B cell (primary cell): Measurements from ENCODE around the gene PARD3. TPM values are rescaled to one million over a fixed set of nuclear protein-coding genes. Genes with fewer than 3 reads are reported as not detected.

Source experiments
- ATAC-seq: fragments of 200-7000 bp; cut with Tn5 transposase; one replicate; pipeline ENCODE4 v1.10.0; 2021; ENCODE audit warnings: low read depth, mild to moderate bottlenecking, moderate number of reproducible peaks, moderate library complexity
- CTCF ChIA-PET: fragments of 350-600 bp; sonication (Branson Sonifier 250); formaldehyde crosslinking; loops from one replicate; lab custom pipeline; 2021; ENCODE audit warnings: antibody characterized with exemption, inconsistent platforms; lab: Charles Lee
- POLR2A ChIA-PET: fragments of 350-600 bp; sonication (Branson Sonifier 250); formaldehyde crosslinking; loops from one replicate; lab custom pipeline; 2021; ENCODE audit warnings: antibody characterized with exemption; lab: Charles Lee
- DNase-seq: peaks from one replicate; pipeline ENCODE4 v3.0.0; 2013
- H2AFZ ChIP-seq: 2 replicates; pipeline ENCODE4 v1.6.1; 2012; ENCODE audit warnings: mild to moderate bottlenecking, low read depth, low read length; ENCODE audit not compliant: insufficient read depth, poor library complexity, severe bottlenecking
- H3K27ac ChIP-seq, 2 donors: 1 replicate in 1 of 2; 2 replicates in 1 of 2; pipeline ENCODE4 v1.5.1; 2012 to 2013; ENCODE audit warnings: low read length in 2 of 2, mild to moderate bottlenecking in 2 of 2, moderate library complexity in 1 of 2
- H3K27me3 ChIP-seq, 4 experiments: fragments of 200-600 bp in 1 of 4; sonication (generic) in 1 of 4; replicated peaks in 1 of 4; 1 replicate in 2 of 4; 2 replicates in 2 of 4; pipeline versions ENCODE4 v1.6.1 to v1.7.0; 2013 to 2016; ENCODE audit warnings: low read length in 3 of 4, mild to moderate bottlenecking in 2 of 4, mixed read lengths in 1 of 4, moderate library complexity in 1 of 4; ENCODE audit not compliant: insufficient read depth in 4 of 4, control insufficient read depth in 3 of 4; ENCODE audit errors: control extremely low read depth in 1 of 4
- H3K36me3 ChIP-seq, 2 experiments: replicated peaks in 1 of 2; 1 replicate in 1 of 2; 2 replicates in 1 of 2; pipeline versions ENCODE4 v1.6.1 to v1.7.1; 2013; ENCODE audit warnings: low read length in 1 of 2; ENCODE audit not compliant: insufficient read depth in 2 of 2, control insufficient read depth in 1 of 2; ENCODE audit errors: control extremely low read depth in 1 of 2, extremely low read depth in 1 of 2
- H3K4me1 ChIP-seq, 2 donors: fragments of 200-600 bp in 1 of 2; sonication (generic) in 1 of 2; 1 replicate in 1 of 2; 2 replicates in 1 of 2; pipeline versions ENCODE4 v1.5.1 to v1.6.1; 2013 to 2017; ENCODE audit warnings: low read length in 2 of 2; ENCODE audit not compliant: control insufficient read depth in 2 of 2, insufficient read depth in 2 of 2
- H3K4me2 ChIP-seq: replicated peaks from 2 replicates; pipeline ENCODE3; 2012; ENCODE audit warnings: mild to moderate bottlenecking, low read depth, low read length; ENCODE audit not compliant: poor library complexity, severe bottlenecking
- H3K4me3 ChIP-seq, 5 experiments: fragments of 200-600 bp in 1 of 5; sonication (generic) in 1 of 5; 1 replicate in 3 of 5; 2 replicates in 2 of 5; pipeline versions ENCODE4 v1.5.1 to v1.7.0; 2011 to 2016; ENCODE audit warnings: low read length in 4 of 5, mild to moderate bottlenecking in 4 of 5, low read depth in 2 of 5, control low read depth in 1 of 5, moderate library complexity in 1 of 5; ENCODE audit not compliant: insufficient read depth in 1 of 5; ENCODE audit errors: control extremely low read depth in 1 of 5, extremely low read depth in 1 of 5
- H3K79me2 ChIP-seq: fragments of 200-600 bp; sonication (generic); one replicate; pipeline ENCODE4 v1.6.0; 2016; ENCODE audit warnings: low read length; ENCODE audit not compliant: control insufficient read depth, insufficient read depth
- H3K9ac ChIP-seq: fragments of 200-600 bp; sonication (generic); 2 replicates; pipeline ENCODE4 v1.6.1; 2017; ENCODE audit warnings: mild to moderate bottlenecking, low read length, moderate library complexity
- H3K9me3 ChIP-seq, 3 donors: one replicate each; pipeline versions ENCODE4 v1.6.1 to v1.7.1; 2013; ENCODE audit warnings: low read length in 2 of 3; ENCODE audit not compliant: control insufficient read depth in 2 of 3, insufficient read depth in 1 of 3; ENCODE audit errors: control extremely low read depth in 1 of 3
- H4K20me1 ChIP-seq: 2 replicates; pipeline ENCODE4 v1.6.0; 2012; ENCODE audit warnings: mild to moderate bottlenecking, low read length; ENCODE audit not compliant: insufficient read depth, control insufficient read depth, poor library complexity, severe bottlenecking
- H3K27ac Mint-ChIP-seq: one replicate; pipeline ENCODE4 v1.8.0; 2021; ENCODE audit warnings: mixed read lengths
- H3K27me3 Mint-ChIP-seq: one replicate; pipeline ENCODE4 v1.8.0; 2021; ENCODE audit warnings: mixed read lengths
- H3K4me1 Mint-ChIP-seq: one replicate; pipeline ENCODE4 v1.8.0; 2021; ENCODE audit warnings: mixed read lengths
- H3K4me3 Mint-ChIP-seq: one replicate; pipeline ENCODE4 v1.8.0; 2021; ENCODE audit warnings: mixed read lengths
- H3K9me3 Mint-ChIP-seq: one replicate; pipeline ENCODE4 v1.8.0; 2022; ENCODE audit warnings: mixed read lengths; ENCODE audit not compliant: insufficient read depth
- EZH2 ChIP-seq: IDR thresholded peaks from 2 replicates; pipeline ENCODE4 v1.6.1; 2012; ENCODE audit warnings: borderline replicate concordance, low read depth, mild to moderate bottlenecking, moderate library complexity, low read length; ENCODE audit not compliant: insufficient read depth, poor library complexity, severe bottlenecking
- WGBS: methylation state at CpG from one replicate; pipeline ENCODE4 v1.1.5; 2013; ENCODE audit warnings: missing lambda C conversion rate; ENCODE audit not compliant: insufficient coverage; 5-methylcytosine and 5-hydroxymethylcytosine counted together
- intact Hi-C: fragments of 100-400 bp; cut with micrococcal nuclease; formaldehyde crosslinking; loops from one replicate; pipeline ENCODE4 v1.10.0; 2022
- polyA plus RNA-seq: library from polyadenylated mRNA; depleted of rRNA; stranded (reverse); fragments of >200 nt; gene quantifications from 2 replicates; pipeline ENCODE4 v1.2.3, GENCODE V29; 2012
- total RNA-seq, 2 donors: library from RNA; stranded (reverse); fragments of 120-200 nt in 1 of 2; gene quantifications; 1 replicate in 1 of 2; 2 replicates in 1 of 2; pipeline versions ENCODE4 v1.2.3 to v1.2.4, GENCODE V29; 2013 to 2022
- TF ChIP-seq, protein P1 (sequence below): fragments of 200-600 bp; IDR thresholded peaks from one replicate; pipeline ENCODE4 v1.8.0; 2022; ENCODE audit warnings: antibody characterized with exemption, mild to moderate bottlenecking

PARD3 gene
- total and polyA plus RNA-seq, 2 donors (not counting 1 experiment from before 2014, with no cell fraction given) = not detected

DNA sequence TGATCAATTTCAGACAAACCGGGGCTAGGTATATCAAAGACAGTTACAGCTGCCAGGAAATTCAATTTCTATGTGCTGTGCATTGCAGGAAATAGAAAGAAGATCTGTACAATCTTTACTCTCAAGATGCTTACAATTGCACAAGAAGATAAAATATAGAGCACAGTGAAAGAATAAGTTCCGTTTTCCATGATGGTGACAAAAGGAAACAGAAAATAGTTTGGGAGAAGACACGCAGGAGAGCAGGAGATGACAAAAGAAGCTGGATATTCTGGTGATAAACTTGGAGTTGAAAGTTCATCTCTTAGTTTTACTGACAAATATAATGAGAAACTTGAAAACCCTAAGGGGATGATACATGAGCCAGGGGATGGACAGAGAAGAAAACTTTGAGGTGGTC is 646.0 kb downstream of the PARD3 start:
- Mint-ChIP-seq H3K9me3 (no peaks in the 10 kb centered on the region), H3K4me1 (no peaks in the 10 kb centered on the region), H3K27ac (no peak overlapping the region), H3K4me3 (no peak overlapping the region), H3K27me3 (no peaks in the 10 kb centered on the region)
- no peak for TF ChIP-seq EZH2
- Histone ChIP-seq H3K4me3 (no peak overlapping the region), H3K27ac (no peak overlapping the region), H2AFZ (no peak overlapping the region), H3K36me3 (no peaks in the 10 kb centered on the region), H3K79me2 (no peaks in the 10 kb centered on the region), H4K20me1 (no peaks in the 10 kb centered on the region), H3K9me3 (peaks cover 0 to 2% (median 2%) of the 10 kb centered on the region in 3 donors), H3K4me2 (no peak overlapping the region), H3K4me1 (no peaks in the 10 kb centered on the region), H3K27me3 (no peaks in the 10 kb centered on the region), H3K9ac (no peak overlapping the region)
- ATAC-seq (no peak), DNase-seq (no peak)
- intact Hi-C loops = no loop called here
- WGBS = no CpG with 5 or more reads among the region's 3 CpGs
- ChIA-PET POLR2A (no interaction called here), CTCF (no interaction called here)

DNA sequence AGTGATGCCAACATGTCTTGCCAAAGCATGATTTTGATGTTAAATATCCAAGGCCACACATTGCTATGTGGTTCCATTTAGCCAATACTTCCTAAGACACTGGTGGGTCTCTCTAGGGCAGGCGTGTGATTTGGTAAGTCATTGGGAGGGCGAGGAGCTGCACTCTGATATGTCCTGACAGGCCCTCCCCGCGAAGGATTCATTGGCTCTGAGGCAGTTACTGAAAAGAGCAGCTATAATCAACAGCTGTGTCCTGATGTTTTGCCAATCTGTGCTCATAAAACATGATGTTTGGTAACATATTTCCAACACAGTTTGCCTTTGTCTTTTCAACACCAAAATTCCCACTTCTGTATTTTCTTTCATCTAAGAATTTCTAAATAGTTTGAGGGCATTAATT is 646.7 kb downstream of the PARD3 start:
- no peaks in the 10 kb centered on the region for H3K27me3 Mint-ChIP-seq
- WGBS = 83% methylated on average over 3 of the region's 4 CpGs

More for the DNA sequence above, 646.7 kb downstream of the PARD3 start:
- Histone ChIP-seq H3K36me3 (no peaks in the 10 kb centered on the region), H2AFZ (no peak overlapping the region), H3K9ac (no peak overlapping the region), H3K9me3 (peaks cover 0 to 2% (median 2%) of the 10 kb centered on the region in 3 donors), H3K79me2 (no peaks in the 10 kb centered on the region), H4K20me1 (no peaks in the 10 kb centered on the region), H3K27me3 (no peaks in the 10 kb centered on the region), H3K4me3 (no peak overlapping the region), H3K4me1 (no peaks in the 10 kb centered on the region), H3K4me2 (no peak overlapping the region), H3K27ac (no peak overlapping the region)
- no peak for DNase-seq
- no peaks in the 10 kb centered on the region for H3K4me1 Mint-ChIP-seq
- H3K4me3 Mint-ChIP-seq = no peak overlapping the region
- POLR2A ChIA-PET = no interaction called here
- H3K9me3 Mint-ChIP-seq = no peaks in the 10 kb centered on the region
- ATAC-seq = no peak
- no peak overlapping the region for H3K27ac Mint-ChIP-seq
- TF ChIP-seq EZH2 = no peak
- TF ChIP-seq, protein P1, sequence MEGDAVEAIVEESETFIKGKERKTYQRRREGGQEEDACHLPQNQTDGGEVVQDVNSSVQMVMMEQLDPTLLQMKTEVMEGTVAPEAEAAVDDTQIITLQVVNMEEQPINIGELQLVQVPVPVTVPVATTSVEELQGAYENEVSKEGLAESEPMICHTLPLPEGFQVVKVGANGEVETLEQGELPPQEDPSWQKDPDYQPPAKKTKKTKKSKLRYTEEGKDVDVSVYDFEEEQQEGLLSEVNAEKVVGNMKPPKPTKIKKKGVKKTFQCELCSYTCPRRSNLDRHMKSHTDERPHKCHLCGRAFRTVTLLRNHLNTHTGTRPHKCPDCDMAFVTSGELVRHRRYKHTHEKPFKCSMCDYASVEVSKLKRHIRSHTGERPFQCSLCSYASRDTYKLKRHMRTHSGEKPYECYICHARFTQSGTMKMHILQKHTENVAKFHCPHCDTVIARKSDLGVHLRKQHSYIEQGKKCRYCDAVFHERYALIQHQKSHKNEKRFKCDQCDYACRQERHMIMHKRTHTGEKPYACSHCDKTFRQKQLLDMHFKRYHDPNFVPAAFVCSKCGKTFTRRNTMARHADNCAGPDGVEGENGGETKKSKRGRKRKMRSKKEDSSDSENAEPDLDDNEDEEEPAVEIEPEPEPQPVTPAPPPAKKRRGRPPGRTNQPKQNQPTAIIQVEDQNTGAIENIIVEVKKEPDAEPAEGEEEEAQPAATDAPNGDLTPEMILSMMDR = no peak
- intact Hi-C loops = no loop called here
- CTCF ChIA-PET = no interaction called here
